ENCODE data around the gene FILIP1L. TPM values are rescaled to one million over a fixed set of nuclear protein-coding genes. Genes with fewer than 3 reads are reported as not detected.

The FILIP1L gene
- total and polyA plus RNA-seq, 2 of the 13 experiments (the other 11 are each of a cell fraction or from before 2014, with no cell fraction given) = 8.1 to 187 TPM

GRCh38 chr3:100076731-100077529 lies 37.4 kb downstream of the FILIP1L start:
- ChIA-PET POLR2A (interaction anchor here (0.7 to 3.6 kb wide), 27 partner anchors 8 to 234 kb away, joined by 3 to 53 read pairs (median 5); partner anchors contain the start of genes FILIP1L and TBC1D23), CTCF (ENCODE audit: low intra/inter-chr PET ratio, low total read pairs) (no interaction called here)
- H3K9me3 ChIP-seq (ENCODE audit: low read length) = no peaks in the 10 kb centered on the region
- no peaks in the 10 kb centered on the region for H3K36me3 ChIP-seq (replicated peaks in 1 of 2; ENCODE audit: control insufficient read depth in 1 of 2, insufficient read depth in 2 of 2, low read length in 2 of 2)
- peak overlapping the region in 2 of 3 experiments; percentile 10 to 17; a peak in 1 of 6 replicates for H3K4me3 ChIP-seq (replicated peaks in 1 of 3; ENCODE audit: insufficient read depth in 1 of 3, low read depth in 2 of 3, low read length in 3 of 3)
- H3K9ac ChIP-seq (ENCODE audit: insufficient read depth, low read depth, low read length) = peak overlapping the region; percentile 73
- peak overlapping the region; percentile 62 for H3K4me2 ChIP-seq (ENCODE audit: low read depth, low read length)
- WGBS (ENCODE audit: low lambda C conversion rate) = 4% methylated on average over 6 of the region's 7 CpGs
- in situ Hi-C loops (cut with HindIII; ENCODE audit: extremely low pct_ligation_motif_present, low pct_unique_long_range_greater_than_20kb) (no loop called here), intact Hi-C loops (cut with micrococcal nuclease; ENCODE audit: unreplicated experiment) (loop anchor here (1.0 to 10.0 kb wide), 3 partner anchors 13 to 328 kb away; partner anchors contain the start of genes LNP1 and TOMM70)
- TSS peak; percentile 94 for BruUV-seq (replicated peaks)
- no peaks in the 10 kb centered on the region for H4K20me1 ChIP-seq (ENCODE audit: insufficient read depth, low read length)
- peak overlapping the region; percentile 97 for H3K27ac ChIP-seq (ENCODE audit: extremely low read length, insufficient read depth, low read length)
- DNase-seq (ENCODE audit: low spot score) (peak; percentile 97), ATAC-seq (peak; percentile 79), FAIRE-seq (peak; percentile 84)
- peaks cover 86% of the 10 kb centered on the region for H3K4me1 ChIP-seq (ENCODE audit: insufficient read depth, low read length)
- H2AFZ ChIP-seq (ENCODE audit: low read length) = no peak overlapping the region
- H3K27me3 ChIP-seq (ENCODE audit: control insufficient read depth in 1 of 2, insufficient read depth in 2 of 2, low read length in 2 of 2) = no peaks in the 10 kb centered on the region
- no peaks in the 10 kb centered on the region for H3K79me2 ChIP-seq (ENCODE audit: insufficient read depth, low read length)
- TF ChIP-seq RNF2 (conservative IDR thresholded peaks at IDR 0.05; ENCODE audit: low read depth) = no peak
- TF ChIP-seq, protein P1, sequence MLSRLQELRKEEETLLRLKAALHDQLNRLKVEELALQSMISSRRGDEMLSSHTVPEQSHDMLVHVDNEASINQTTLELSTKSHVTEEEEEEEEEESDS (CRISPR knock-in tag; IDR thresholded peaks at IDR 0.05; ENCODE audit: borderline replicate concordance) = 0 out of 2 replicates have a peak, but pooled peaks have one; percentile 35
- TF ChIP-seq CREM (IDR thresholded peaks at IDR 0.05) = peak; percentile 64; the same call in 1 of the 2 replicates
- TF ChIP-seq CREM (CRISPR knock-in tag; IDR thresholded peaks at IDR 0.05) = no peak
- peak; percentile 77; the same call in 1 of the 2 replicates for TF ChIP-seq SKIL (CRISPR knock-in tag; IDR thresholded peaks at IDR 0.05; ENCODE audit: borderline replicate concordance)
- peak; percentile 79 for TF ChIP-seq POGZ (CRISPR knock-in tag; IDR thresholded peaks at IDR 0.05)
- TF ChIP-seq ZNF660 (CRISPR knock-in tag; IDR thresholded peaks at IDR 0.05; ENCODE audit: borderline replicate concordance, low read depth) = no peak
- TF ChIP-seq, protein P2, sequence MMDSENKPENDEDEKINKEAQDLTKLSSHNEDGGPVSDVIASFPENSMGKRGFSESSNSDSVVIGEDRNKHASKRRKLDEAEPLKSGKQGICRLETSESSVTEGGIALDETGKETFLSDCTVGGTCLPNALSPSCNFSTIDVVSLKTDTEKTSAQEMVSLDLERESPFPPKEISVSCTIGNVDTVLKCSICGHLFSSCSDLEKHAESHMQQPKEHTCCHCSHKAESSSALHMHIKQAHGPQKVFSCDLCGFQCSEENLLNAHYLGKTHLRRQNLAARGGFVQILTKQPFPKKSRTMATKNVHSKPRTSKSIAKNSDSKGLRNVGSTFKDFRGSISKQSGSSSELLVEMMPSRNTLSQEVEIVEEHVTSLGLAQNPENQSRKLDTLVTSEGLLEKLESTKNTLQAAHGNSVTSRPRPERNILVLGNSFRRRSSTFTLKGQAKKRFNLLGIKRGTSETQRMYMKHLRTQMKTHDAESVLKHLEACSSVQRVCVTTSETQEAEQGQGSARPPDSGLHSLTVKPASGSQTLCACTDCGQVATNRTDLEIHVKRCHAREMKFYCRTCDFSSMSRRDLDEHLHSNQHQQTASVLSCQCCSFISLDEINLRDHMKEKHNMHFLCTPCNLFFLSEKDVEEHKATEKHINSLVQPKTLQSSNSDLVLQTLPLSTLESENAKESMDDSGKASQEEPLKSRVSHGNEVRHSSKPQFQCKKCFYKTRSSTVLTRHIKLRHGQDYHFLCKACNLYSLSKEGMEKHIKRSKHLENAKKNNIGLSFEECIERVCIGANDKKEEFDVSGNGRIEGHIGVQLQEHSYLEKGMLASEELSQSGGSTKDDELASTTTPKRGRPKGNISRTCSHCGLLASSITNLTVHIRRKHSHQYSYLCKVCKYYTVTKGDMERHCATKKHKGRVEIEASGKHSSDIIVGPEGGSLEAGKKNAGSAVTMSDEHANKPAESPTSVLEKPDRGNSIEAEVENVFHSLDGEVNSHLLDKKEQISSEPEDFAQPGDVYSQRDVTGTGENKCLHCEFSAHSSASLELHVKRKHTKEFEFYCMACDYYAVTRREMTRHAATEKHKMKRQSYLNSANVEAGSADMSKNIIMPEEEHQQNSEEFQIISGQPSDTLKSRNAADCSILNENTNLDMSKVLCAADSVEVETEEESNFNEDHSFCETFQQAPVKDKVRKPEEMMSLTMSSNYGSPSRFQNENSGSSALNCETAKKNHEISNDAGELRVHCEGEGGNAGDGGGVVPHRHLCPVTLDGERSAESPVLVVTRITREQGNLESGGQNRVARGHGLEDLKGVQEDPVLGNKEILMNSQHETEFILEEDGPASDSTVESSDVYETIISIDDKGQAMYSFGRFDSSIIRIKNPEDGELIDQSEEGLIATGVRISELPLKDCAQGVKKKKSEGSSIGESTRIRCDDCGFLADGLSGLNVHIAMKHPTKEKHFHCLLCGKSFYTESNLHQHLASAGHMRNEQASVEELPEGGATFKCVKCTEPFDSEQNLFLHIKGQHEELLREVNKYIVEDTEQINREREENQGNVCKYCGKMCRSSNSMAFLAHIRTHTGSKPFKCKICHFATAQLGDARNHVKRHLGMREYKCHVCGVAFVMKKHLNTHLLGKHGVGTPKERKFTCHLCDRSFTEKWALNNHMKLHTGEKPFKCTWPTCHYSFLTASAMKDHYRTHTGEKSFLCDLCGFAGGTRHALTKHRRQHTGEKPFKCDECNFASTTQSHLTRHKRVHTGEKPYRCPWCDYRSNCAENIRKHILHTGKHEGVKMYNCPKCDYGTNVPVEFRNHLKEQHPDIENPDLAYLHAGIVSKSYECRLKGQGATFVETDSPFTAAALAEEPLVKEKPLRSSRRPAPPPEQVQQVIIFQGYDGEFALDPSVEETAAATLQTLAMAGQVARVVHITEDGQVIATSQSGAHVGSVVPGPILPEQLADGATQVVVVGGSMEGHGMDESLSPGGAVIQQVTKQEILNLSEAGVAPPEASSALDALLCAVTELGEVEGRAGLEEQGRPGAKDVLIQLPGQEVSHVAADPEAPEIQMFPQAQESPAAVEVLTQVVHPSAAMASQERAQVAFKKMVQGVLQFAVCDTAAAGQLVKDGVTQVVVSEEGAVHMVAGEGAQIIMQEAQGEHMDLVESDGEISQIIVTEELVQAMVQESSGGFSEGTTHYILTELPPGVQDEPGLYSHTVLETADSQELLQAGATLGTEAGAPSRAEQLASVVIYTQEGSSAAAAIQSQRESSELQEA (CRISPR knock-in tag; IDR thresholded peaks at IDR 0.05; ENCODE audit: not compliant biosample characterization) = no peak
- TF ChIP-seq NKX3-1 (CRISPR knock-in tag; IDR thresholded peaks at IDR 0.05) = peak; percentile 58; the same call in 1 of the 2 replicates
- TF ChIP-seq CREB1 (IDR thresholded peaks at IDR 0.05) = no peak
- TF ChIP-seq CREB1 (CRISPR knock-in tag; IDR thresholded peaks at IDR 0.05) = peak; percentile 54; the same call in 1 of the 2 replicates

Data from HepG2 (cell line).